Endothelial cell of umbilical vein (primary cell): ENCODE measurements around the gene TTC21A.

Experiments used
- CTCF ChIP-seq, 2 donors: IDR thresholded peaks; 1 replicate in 1 of 2; 2 replicates in 1 of 2; pipeline ENCODE4 v1.5.1; 2011; ENCODE audit warnings: low read length in 2 of 2, mild to moderate bottlenecking in 2 of 2, moderate library complexity in 2 of 2, control low read depth in 1 of 2, inconsistent platforms in 1 of 2, low read depth in 1 of 2; ENCODE audit not compliant: insufficient read depth in 1 of 2; ENCODE audit errors: extremely low read depth in 1 of 2
- EZH2 ChIP-seq: IDR thresholded peaks from 2 replicates; pipeline ENCODE4 v1.6.1; 2012; ENCODE audit warnings: borderline replicate concordance, low read depth, mild to moderate bottlenecking, moderate library complexity, low read length, inconsistent platforms; ENCODE audit not compliant: severe bottlenecking
- FOS ChIP-seq: IDR thresholded peaks from 2 replicates; pipeline ENCODE4 v1.6.1; 2011; ENCODE audit warnings: mild to moderate bottlenecking, low read length, moderate library complexity, borderline replicate concordance; ENCODE audit not compliant: insufficient read depth
- GATA2 ChIP-seq: IDR thresholded peaks from 2 replicates; pipeline ENCODE4 v1.7.0; 2011; ENCODE audit warnings: low read depth, mild to moderate bottlenecking, moderate library complexity, mixed read lengths, low read length; ENCODE audit not compliant: insufficient read length, insufficient read depth
- JUN ChIP-seq: IDR thresholded peaks from 2 replicates; pipeline ENCODE4 v1.6.1; 2011; ENCODE audit warnings: borderline replicate concordance, low read depth; ENCODE audit not compliant: insufficient read length, insufficient read depth
- MAX ChIP-seq: IDR thresholded peaks from 2 replicates; pipeline ENCODE4 v1.6.1; 2011; ENCODE audit not compliant: insufficient read depth, insufficient read length
- MYC ChIP-seq: IDR thresholded peaks from one replicate; pipeline ENCODE4 v1.6.1; 2011; ENCODE audit warnings: mild to moderate bottlenecking, low read depth, low read length
- POLR2A ChIP-seq: IDR thresholded peaks from 2 replicates; pipeline ENCODE4 v1.6.1; 2012; ENCODE audit warnings: low read depth, mild to moderate bottlenecking, control low read depth, low read length
- POLR2AphosphoS5 ChIP-seq: IDR thresholded peaks from 2 replicates; pipeline ENCODE4 v1.6.1; 2012; ENCODE audit warnings: low read depth, mild to moderate bottlenecking, control low read depth, low read length, moderate library complexity; ENCODE audit not compliant: insufficient read depth

GRCh38 chr3:39100500-39100886, 7.0 kb upstream of the TTC21A start:
- TF ChIP-seq POLR2A (no peak), CTCF (IDR thresholded peaks at IDR 0.05; ENCODE audit: extremely low read depth in 1 of 2, insufficient read depth in 1 of 2, low read depth in 1 of 2, low read length in 2 of 2) (no peak), FOS (no peak), POLR2AphosphoS5 (no peak), EZH2 (no peak), MYC (no peak), JUN (no peak), MAX (no peak), GATA2 (no peak)
